Muscle layer of duodenum (tissue), 2 donors: ENCODE measurements around the gene RNF166.

Source experiments
- H3K27ac ChIP-seq: one replicate; pipeline ENCODE4 v1.7.0; 2013; ENCODE audit warnings: mild to moderate bottlenecking, low read length
- H3K27me3 ChIP-seq: one replicate; pipeline ENCODE4 v1.7.0; 2013; ENCODE audit warnings: low read depth, mild to moderate bottlenecking, control low read depth, low read length
- H3K36me3 ChIP-seq, 2 donors: one replicate each; pipeline ENCODE4 v1.7.0; 2013; ENCODE audit warnings: low read length in 2 of 2, control low read depth in 1 of 2, mild to moderate bottlenecking in 1 of 2; ENCODE audit not compliant: insufficient read depth in 2 of 2, control insufficient read depth in 1 of 2
- H3K4me1 ChIP-seq, 2 donors: one replicate each; pipeline ENCODE4 v1.7.0; 2013; ENCODE audit warnings: low read length in 2 of 2, mild to moderate bottlenecking in 2 of 2, control low read depth in 1 of 2, moderate library complexity in 1 of 2; ENCODE audit not compliant: insufficient read depth in 2 of 2, control insufficient read depth in 1 of 2
- H3K4me3 ChIP-seq, 2 donors: one replicate each; pipeline ENCODE4 v1.7.0; 2013; ENCODE audit warnings: low read length in 2 of 2, low read depth in 1 of 2, mild to moderate bottlenecking in 1 of 2
- H3K9me3 ChIP-seq, 2 donors: one replicate each; pipeline ENCODE4 v1.7.0; 2013; ENCODE audit warnings: low read length in 2 of 2, control low read depth in 1 of 2, mild to moderate bottlenecking in 1 of 2; ENCODE audit not compliant: control insufficient read depth in 1 of 2
- donor health status: healthy.

The RNF166 gene

DNA sequence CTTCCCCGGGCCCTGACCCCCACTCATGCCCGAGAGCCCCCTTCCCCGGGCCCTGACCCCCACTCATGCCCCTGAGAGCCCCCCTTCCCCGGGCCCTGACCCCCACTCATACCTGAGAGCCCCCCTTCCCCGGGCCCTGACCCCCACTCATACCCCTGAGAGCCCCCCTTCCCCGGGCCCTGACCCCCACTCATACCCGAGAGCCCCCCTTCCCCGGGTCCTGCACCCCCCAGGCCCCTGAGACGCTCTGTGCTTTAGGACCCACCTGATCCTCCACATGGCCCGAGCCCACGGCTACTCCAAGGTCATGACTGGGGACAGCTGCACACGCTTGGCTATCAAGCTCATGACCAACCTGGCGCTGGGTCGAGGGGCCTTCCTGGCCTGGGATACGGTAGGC, 6.8 kb upstream of the RNF166 start:
- H3K9me3 ChIP-seq, result no peaks in the 10 kb centered on the region
- H3K36me3 ChIP-seq, result peaks cover 17 to 49% of the 10 kb centered on the region in 2 donors
- no peaks in the 10 kb centered on the region for H3K27me3 ChIP-seq
- H3K4me1 ChIP-seq, result no peaks in the 10 kb centered on the region
- H3K27ac ChIP-seq, result no peak overlapping the region
- H3K4me3 ChIP-seq, result no peak overlapping the region

DNA sequence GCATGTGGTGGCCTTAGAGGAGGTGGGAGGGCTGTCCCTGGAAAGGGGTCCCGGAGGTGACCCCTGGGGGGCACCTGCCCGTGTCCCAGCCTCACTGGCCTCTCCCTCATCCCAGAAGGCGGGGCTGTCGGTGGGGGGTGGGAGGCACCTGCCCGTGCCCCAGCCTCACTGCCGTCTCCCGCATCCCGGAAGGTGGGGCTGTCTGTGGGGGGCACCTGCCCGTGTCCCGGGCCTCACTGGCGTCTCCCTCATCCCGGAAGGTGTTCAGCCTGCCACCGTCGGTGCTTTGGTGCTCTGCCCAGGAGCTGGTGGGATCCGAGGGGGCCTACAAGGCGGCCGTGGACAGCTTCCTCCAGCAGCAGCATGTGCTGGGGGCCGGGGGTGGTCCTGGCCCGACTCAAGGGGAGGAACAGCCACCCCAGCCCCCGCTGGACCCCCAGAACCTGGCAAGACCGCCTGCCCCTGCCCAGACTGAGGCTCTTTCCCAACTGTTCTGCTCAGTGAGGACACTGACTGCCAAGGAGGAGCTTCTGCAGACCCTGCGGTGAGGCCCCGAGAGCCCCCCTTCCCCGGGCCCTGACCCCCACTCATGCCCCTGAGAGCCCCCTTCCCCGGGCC, 6.3 kb upstream of the RNF166 start:
- no peaks in the 10 kb centered on the region for H3K9me3 ChIP-seq
- H3K27ac ChIP-seq, result no peak overlapping the region
- H3K36me3 ChIP-seq, result peaks cover 11 to 43% of the 10 kb centered on the region in 2 donors
- H3K4me1 ChIP-seq, result peaks cover under 1 to 2% of the 10 kb centered on the region in 2 donors
- no peak overlapping the region for H3K4me3 ChIP-seq
- H3K27me3 ChIP-seq, result no peaks in the 10 kb centered on the region

DNA sequence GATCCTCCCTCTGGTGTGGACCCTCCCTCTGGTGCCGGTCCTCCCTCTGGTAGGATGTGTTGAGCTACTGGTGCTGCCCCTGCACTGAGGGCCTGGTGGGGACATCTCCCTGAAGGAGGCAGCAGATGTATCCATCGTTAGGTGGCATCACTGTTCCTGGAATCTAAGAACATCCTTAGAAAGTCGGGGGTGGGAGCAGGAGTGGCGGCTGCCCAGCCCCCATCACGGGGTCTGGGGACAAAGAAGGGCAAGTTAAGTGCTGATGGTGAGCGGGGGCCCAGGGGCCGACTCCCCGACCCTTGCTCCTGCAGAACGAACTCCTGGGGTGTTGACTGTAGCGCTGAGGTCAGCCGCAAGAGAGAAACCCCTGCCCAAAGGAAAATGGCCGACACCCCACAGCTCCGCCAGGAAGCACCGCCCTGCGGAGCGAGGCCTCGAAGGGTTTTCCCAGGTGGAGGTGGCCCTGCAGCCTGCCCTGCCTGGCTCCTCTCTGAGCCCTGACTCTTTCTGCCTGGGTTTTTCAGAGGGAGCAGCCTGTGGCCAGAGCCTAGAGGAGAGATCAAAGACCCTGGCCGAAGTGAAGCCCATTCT, 5.6 kb upstream of the RNF166 start:
- Histone ChIP-seq H3K27me3 (no peaks in the 10 kb centered on the region), H3K27ac (no peak overlapping the region), H3K4me1 (peaks cover 7 to 9% of the 10 kb centered on the region in 2 donors), H3K9me3 (no peaks in the 10 kb centered on the region), H3K36me3 (peaks cover 6 to 37% of the 10 kb centered on the region in 2 donors), H3K4me3 (no peak overlapping the region)

DNA sequence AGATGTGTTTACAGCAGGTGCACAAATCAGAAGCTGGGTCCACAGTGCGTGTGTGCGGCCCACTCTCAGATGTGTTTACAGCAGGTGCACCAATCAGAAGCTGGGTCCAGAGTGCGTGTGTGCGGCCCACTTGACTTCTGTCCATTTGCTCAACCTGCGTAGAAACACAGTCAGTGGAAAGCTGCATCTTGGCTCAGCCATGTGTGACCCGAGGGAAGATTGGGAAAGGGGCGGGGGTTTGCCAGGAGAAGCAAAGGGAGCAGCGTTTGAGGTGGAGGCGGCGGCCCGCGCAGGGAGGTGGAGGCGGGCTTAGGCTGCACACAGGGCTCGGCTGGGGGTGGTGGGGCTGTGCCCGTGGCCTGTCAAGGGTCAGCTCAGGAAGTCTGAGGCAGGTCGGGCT, 4.3 kb upstream of the RNF166 start:
- Histone ChIP-seq H3K27ac (no peak overlapping the region), H3K27me3 (no peaks in the 10 kb centered on the region)

DNA sequence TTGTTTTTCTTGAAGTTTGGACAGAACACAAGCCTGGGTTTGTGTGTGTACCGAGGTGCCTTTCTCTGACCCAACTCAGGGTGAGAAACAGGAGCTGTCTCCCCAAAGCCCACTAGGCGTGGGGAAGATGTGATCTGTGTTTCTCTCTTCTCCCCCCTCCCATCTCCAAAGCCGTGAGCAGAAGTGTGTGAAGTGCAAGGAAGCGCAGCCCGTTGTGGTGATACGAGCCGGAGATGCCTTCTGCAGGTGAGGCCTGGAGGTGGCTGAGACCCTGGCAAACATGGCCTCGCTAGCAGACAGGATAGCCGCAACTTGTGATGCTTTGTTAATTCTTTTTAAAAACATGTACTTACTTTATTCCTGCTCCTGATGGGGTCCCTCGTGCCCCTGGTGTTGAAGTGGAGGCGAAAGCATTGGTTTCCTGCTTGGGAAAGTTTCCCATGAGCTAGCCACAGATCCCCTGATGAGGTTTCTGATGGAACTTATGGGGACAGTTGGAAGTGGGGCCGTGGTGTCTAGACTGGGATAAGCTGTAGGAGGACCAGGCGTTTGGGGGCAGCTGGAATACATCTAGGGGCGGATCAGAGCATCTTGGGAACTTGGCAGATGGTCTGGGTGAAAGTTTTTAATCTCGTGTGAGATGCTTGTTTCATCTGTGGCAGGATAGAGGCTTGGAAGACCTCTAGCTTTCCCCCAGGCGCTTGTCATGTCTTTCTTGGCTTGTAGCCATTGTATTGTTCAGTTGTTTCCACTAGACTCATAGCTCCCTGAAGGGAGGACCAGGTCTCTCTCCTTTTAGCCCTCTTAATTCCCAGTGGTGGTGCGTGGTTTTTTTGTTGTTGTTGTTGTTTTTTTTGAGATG, 988 bp upstream of the RNF166 start:
- H3K27ac ChIP-seq, result peak overlapping the region; percentile 45

More for the DNA sequence above, 4.3 kb upstream of the RNF166 start:
- peaks cover 0 to 24% of the 10 kb centered on the region in 2 donors for H3K36me3 ChIP-seq
- no peak overlapping the region for H3K4me3 ChIP-seq
- no peaks in the 10 kb centered on the region for H3K9me3 ChIP-seq
- peaks cover 7 to 12% of the 10 kb centered on the region in 2 donors for H3K4me1 ChIP-seq

GRCh38 chr16:88705801-88706228, 393 bp downstream of the RNF166 start:
- H3K4me1 ChIP-seq, result peaks cover 12 to 41% of the 10 kb centered on the region in 2 donors
- H3K27me3 ChIP-seq, result no peaks in the 10 kb centered on the region
- H3K27ac ChIP-seq, result peak overlapping the region; percentile 56
- H3K4me3 ChIP-seq, result peak overlapping the region; percentile 70 to 98
- H3K36me3 ChIP-seq, result peaks cover 0 to 2% of the 10 kb centered on the region in 2 donors
- no peaks in the 10 kb centered on the region for H3K9me3 ChIP-seq

More for the DNA sequence above, 988 bp upstream of the RNF166 start:
- H3K36me3 ChIP-seq, result no peaks in the 10 kb centered on the region
- H3K4me3 ChIP-seq, result peak overlapping the region; percentile 78 to 98
- H3K27me3 ChIP-seq, result no peaks in the 10 kb centered on the region
- H3K9me3 ChIP-seq, result no peaks in the 10 kb centered on the region
- H3K4me1 ChIP-seq, result peaks cover 12 to 30% of the 10 kb centered on the region in 2 donors

DNA sequence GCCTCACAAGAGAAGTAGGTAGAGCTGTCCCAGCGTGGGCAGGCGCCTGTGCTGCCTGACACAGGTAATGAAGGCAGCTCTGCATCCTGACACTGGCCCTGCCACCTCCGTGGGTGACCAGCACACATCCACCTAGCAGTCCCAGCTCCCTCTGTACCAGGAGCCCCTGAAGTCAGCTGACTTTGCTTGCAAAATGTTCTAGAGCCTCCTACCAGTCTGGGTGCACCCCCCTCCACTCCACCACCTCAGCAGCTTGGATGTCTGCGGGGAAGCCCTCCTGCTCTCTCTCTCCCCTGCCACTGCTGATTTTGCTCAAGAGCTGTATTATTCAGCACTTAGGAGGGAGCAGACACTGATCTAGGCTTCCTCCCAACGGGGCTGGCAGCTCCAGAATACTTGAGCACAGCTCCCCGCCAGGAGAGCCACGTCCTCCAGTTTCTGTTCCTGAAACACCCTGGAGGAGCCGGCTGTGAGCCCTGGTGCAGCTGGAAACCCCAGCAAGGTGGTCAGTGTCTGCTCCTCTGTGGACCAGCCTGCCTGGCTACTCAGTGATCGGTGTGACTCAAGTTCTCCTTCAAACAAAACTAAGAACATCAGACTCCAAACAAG, 1.0 kb downstream of the RNF166 start:
- peak overlapping the region; percentile 70 to 98 for H3K4me3 ChIP-seq
- H3K9me3 ChIP-seq, result no peaks in the 10 kb centered on the region
- peaks cover 12 to 47% of the 10 kb centered on the region in 2 donors for H3K4me1 ChIP-seq
- H3K27ac ChIP-seq, result peak overlapping the region; percentile 56
- no peaks in the 10 kb centered on the region for H3K27me3 ChIP-seq
- H3K36me3 ChIP-seq, result peaks cover 0 to 8% of the 10 kb centered on the region in 2 donors

GRCh38 chr16:88703486-88704309, 2.5 kb downstream of the RNF166 start:
- Histone ChIP-seq H3K9me3 (no peaks in the 10 kb centered on the region), H3K27ac (peak overlapping the region; percentile 14), H3K4me1 (peaks cover 12 to 53% of the 10 kb centered on the region in 2 donors), H3K4me3 (peak overlapping the region; percentile 9 to 26), H3K27me3 (no peaks in the 10 kb centered on the region), H3K36me3 (peaks cover 0 to 23% of the 10 kb centered on the region in 2 donors)

DNA sequence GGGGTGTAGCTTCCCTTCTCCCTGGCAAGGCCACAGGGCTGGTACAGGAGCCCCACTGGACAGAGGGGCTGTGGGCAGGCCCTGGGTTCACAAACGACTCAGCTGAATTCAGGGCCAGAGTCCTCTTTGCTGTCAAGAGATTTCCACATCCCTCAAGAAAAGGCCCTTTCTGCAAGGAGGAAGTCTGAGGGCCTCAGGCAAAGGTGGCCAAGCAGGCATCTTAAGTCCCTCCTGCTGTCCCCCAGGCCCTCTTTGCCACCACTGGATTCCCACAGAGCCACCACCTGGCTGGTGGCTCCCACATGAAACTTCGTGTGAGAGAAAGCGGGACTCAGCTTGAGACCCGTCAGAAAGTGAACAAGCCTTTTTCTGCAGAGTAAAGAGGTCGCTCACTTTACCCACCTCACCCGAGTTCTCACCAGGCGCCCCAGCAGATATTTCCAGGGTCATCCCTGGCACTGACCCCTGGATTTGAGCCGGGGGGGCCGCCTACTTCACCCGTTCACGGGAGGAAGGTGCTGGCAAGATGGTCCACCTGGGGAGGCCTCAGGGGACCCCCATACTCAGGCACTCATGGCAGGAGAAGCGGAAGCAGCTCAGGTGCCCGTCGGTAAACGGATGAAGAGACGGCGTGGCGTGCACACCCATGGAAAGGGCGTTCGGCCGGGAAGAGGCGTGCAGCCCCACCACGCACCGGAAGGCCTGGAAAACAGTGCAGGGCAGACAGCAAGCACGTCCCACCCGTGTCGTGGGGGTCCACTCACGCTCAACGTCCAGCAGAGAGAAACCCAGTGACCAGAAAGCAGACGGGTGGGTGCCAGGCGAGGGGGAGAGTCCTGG, 3.6 kb downstream of the RNF166 start:
- Histone ChIP-seq H3K36me3 (peaks cover 0 to 34% of the 10 kb centered on the region in 2 donors), H3K27ac (no peak overlapping the region), H3K4me3 (peak overlapping the region; percentile 26 to 44), H3K9me3 (no peaks in the 10 kb centered on the region), H3K27me3 (no peaks in the 10 kb centered on the region), H3K4me1 (peaks cover 12 to 52% of the 10 kb centered on the region in 2 donors)
